Measurements from ENCODE around the gene APOC4.
"Not testable (repeated sequence)": the region's sequence is repeated elsewhere in the genome, so short reads cannot be mapped to it uniquely, and the experiment has no call there.

The APOC4 gene

GRCh38 chr19:44958090-44958489 is 16.1 kb downstream of the APOC4 start:
- DNase-seq (ENCODE audit: low read depth in 2 of 2), result no peak

DNA sequence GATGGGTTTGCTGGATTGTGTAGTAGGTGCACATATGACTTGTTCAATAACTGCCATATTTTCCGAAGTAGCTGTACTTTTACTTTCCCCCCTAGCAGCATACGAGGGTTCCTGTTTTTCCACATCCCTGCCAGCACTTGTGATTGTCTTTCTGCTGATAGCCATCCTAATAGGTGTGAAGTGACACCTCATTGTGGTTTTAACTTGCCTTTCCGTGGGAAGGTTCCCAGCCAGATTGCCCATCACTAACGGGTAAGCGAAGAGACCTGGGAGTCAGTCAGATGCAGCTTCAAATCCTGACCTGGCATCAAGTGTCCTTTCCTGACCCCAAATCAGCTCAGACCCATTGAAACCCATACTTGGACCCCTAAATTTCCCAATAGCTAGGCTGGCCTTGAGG is 17.7 kb downstream of the APOC4 start:
- no peak for DNase-seq (ENCODE audit: low read depth in 2 of 2)

- no peak for DNase-seq (ENCODE audit: low read depth in 2 of 2)
Observed at GRCh38 chr19:44960906-44961728, 19.1 kb downstream of the APOC4 start.

- no peak for DNase-seq (ENCODE audit: low read depth in 2 of 2)
Observed at GRCh38 chr19:44961821-44962220, 19.8 kb downstream of the APOC4 start.

DNA sequence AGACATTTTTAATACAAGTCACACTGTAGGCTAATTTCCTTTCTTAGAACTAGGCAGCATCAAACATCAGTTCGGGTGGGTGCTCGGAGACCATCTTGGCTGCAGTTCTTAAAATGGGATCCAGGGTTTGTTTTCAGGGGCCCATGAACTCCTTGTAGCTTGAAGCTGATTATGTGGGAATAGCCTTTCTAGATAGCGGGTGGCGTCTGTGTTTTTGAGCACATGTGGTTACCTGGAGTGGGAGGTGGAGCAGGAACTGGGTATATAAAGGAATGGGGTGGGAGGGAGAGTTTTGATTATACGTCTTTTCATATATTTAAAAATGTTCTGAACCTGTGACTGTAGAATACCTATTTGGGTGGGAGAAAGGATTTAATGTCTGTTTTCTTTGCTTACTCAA is 26.1 kb downstream of the APOC4 start:
- no peak for DNase-seq (ENCODE audit: low read depth in 2 of 2)

GRCh38 chr19:44968670-44969069 is 26.6 kb downstream of the APOC4 start:
- no peak for DNase-seq (ENCODE audit: low read depth in 2 of 2)

DNA sequence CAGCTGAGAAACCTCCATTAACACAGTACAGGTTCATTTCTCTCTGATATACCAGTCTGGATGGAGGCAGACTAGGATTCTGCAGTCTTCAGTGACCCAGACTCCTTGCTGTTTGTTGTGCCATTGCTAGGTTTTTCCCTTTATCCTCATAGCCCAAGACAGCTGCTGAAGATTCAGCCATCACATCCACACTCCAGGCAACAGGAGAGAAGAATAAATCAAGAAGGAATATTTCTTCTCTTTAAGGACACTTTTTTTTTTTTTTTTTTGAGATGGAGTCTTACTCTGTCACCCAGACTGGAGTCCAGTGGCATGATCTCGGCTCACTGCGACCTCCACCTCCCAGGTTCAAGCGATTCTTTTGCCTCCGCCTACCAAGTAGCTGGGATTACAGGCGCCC is 27.4 kb downstream of the APOC4 start:
- DNase-seq (ENCODE audit: low read depth in 2 of 2), result no peak

DNA sequence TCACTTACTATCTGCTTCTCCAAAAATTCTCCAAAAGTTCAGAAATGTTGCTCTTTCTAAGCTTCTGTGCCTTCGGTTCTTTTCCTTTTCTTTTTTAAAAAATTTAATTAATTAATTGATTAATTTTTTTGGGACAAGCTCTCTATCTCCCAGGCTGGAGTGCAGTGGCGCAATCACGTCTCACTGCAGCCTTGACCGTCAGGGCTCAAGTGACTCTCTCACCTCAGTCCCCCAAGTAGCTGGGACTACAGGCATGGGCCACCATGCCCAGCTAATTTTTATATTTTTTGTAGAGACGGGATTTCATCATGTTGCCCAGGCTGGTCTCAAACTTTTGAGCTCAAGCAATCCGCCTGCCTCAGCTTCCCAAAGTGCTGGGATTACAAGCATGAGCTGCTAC is 29.4 kb downstream of the APOC4 start:
- DNase-seq (ENCODE audit: low read depth in 2 of 2), result not testable (repeated sequence)

GRCh38 chr19:44972802-44973201 is 30.8 kb downstream of the APOC4 start:
- no peak for DNase-seq (ENCODE audit: low read depth in 2 of 2)

- DNase-seq (ENCODE audit: low read depth in 2 of 2), result no peak
Observed at GRCh38 chr19:44973982-44974735, 32.1 kb downstream of the APOC4 start.

DNA sequence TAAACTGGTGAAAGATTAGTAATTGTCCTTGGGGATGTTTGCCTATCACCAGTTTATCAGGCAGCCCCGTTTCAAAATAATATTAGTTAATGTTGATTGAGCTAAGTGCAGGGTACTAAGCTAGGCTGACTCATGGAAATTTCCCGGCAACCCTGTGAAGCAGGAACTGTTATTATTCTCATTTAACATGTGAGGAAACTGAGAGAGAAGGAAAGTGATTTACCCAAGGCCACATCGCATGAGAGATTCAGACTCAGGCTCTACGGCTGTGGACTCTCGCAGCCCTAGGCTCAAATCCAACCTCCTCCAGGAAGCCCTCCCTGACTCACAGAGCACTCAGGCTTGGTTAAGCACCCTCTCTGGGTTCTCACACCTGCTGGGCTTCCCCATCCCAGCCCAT is 32.8 kb downstream of the APOC4 start:
- no peak for DNase-seq (ENCODE audit: low read depth in 2 of 2)

DNA sequence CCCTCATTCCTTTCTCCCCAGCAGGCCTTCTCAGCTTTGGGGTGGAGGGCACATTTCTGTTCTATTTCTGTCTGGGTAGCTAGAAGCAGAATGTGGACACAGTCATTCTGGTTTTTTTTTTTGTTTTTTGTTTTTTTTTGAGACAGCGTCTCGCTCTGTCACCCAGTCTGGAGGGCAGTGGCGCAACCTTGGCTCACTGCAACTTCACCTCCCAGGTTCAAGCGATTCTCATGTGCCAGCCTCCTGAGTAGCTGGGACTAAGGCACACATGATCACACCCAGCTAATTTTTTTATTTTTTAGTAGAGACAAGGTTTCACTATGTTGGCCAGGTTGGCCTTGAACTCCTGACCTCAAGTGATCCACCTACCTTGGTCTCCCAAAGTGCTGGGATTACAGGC is 33.4 kb downstream of the APOC4 start:
- DNase-seq (ENCODE audit: low read depth in 2 of 2), result no peak

GRCh38 chr19:44984005-44984404 is 42.0 kb downstream of the APOC4 start:
- DNase-seq (ENCODE audit: low read depth in 2 of 2), result no peak

GRCh38 chr19:44985445-44985844 is 43.4 kb downstream of the APOC4 start:
- no peak for DNase-seq (ENCODE audit: low read depth in 2 of 2)

DNA sequence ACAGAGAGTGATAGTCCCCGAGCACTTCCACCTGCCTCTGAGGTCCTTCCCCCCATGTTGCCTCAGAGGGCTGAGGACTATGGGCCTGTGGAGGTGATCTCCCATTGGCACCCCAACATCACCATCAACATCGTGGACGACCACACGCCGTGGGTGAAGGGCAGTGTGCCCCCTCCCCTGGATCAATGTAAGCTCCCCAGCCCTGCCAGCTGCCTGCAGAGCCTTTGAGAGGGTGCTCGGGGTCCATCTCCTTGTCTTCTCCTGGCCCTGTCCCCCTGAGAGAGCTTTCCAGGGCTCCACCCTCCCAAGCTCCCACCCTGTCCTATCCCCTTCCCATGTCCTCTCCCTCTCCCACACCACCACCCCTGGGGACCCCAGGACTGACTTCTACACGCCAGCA is 44.4 kb downstream of the APOC4 start:
- no peak for DNase-seq (ENCODE audit: low read depth in 2 of 2)

GRCh38 chr19:44987148-44987675 is 45.2 kb downstream of the APOC4 start:
- DNase-seq (ENCODE audit: low read depth in 2 of 2), result no peak

DNA sequence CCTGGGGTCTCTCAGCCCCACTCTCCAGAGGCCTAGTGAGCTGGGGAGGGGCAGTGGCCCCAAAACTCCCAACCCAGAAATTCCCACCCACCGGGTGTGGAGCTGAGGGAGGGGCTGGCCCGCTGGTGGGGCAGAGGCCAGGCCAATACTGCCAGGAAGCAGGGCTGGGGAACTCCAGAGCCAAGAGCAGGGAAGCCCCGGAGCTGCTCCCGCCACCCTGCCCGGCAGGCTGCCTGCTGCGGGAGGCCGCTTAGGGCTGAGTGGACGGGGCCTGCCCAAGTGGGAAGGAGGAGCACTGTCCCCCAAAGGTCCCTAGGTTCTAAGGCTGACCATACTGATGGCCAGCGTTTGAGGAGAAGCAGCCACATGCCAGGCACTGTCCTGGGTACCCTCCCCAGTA is 46.2 kb downstream of the APOC4 start:
- no peak for DNase-seq (ENCODE audit: low read depth in 2 of 2)

DNA sequence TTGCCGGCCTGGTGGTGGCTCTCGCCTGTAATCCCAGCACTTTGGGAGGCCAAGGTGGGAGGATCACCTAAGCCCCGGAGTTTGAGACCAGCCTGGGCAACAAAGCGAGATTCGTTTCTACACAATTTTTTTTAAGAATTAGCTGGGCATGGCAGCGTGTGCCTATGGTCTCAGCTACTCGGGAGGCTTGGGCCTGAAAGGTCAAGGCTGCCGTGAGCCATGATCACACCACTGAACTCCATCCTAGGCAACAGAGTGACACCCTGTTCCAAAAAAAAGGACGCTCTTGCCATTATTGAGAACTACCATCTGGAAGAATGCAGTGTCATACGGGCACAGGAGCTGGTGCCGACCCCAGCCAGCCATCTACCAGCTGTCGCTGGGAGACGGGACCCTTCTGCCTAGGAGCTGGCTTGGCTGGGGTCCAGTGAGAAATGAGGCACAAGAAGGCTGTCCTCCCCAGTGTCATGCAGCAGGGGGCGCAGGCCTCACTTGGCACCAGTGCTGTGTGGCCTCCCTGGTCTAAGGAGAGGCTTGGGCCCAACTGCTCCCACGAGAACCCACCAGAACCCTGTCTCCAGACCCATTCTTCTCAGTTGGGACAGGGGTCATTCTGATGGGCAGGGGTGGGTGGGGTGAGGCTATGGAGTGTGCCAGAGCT is 47.0 kb downstream of the APOC4 start:
- DNase-seq (ENCODE audit: low read depth in 2 of 2), result peak; percentile 39 to 43

- DNase-seq (ENCODE audit: low read depth in 2 of 2), result no peak
Observed at GRCh38 chr19:44990459-44990858, 48.4 kb downstream of the APOC4 start.

GRCh38 chr19:44990966-44991365 is 48.9 kb downstream of the APOC4 start:
- no peak for DNase-seq (ENCODE audit: low read depth in 2 of 2)

GRCh38 chr19:44992336-44993163 is 50.5 kb downstream of the APOC4 start:
- no peak for DNase-seq (ENCODE audit: low read depth in 2 of 2)

- DNase-seq (ENCODE audit: low read depth in 2 of 2), result no peak
Observed at GRCh38 chr19:44993526-44993925, 51.5 kb downstream of the APOC4 start.

Data from stimulated activated CD4-positive, alpha-beta T cell treated with anti-CD3 and anti-CD28 coated beads, Interleukin-15, amount 100 ng/mL, for 48 hours (primary cell).